ENCODE data around the gene MRI1. TPM values are rescaled to one million over a fixed set of nuclear protein-coding genes. Genes with fewer than 3 reads are reported as not detected.

Gene MRI1
- total RNA-seq, 6 donors from 2014 or later, result 29.4 to 155 (median 42.3) TPM

GRCh38 chr19:13768510-13768909, 4.2 kb downstream of the MRI1 start:
- peaks cover 7 to 24% (median 16%) of the 10 kb centered on the region in 4 donors for H3K4me1 ChIP-seq
- 92 to 100% methylated on average over 8 to 12 of the region's 19 CpGs for WGBS, 2 donors
- H3K4me3 ChIP-seq, result no peak overlapping the region
- ATAC-seq (ENCODE audit: low FRiP score in 2 of 2) (no peak), DNase-seq (no peak)
- no peak for TF ChIP-seq POLR2A (IDR thresholded peaks at IDR 0.05)
- TF ChIP-seq CTCF (IDR thresholded peaks at IDR 0.05), result no peak
- no peak for TF ChIP-seq EP300 (IDR thresholded peaks at IDR 0.05)
- TF ChIP-seq POLR2AphosphoS5 (IDR thresholded peaks at IDR 0.05), result no peak
- H3K36me3 ChIP-seq, result peaks cover 9 to 46% (median 36%) of the 10 kb centered on the region in 4 donors
- no peak overlapping the region for H3K27ac ChIP-seq
- no peaks in the 10 kb centered on the region for H3K27me3 ChIP-seq
- H3K9me3 ChIP-seq, result no peaks in the 10 kb centered on the region

GRCh38 chr19:13770013-13770635, 5.8 kb downstream of the MRI1 start:
- ATAC-seq (ENCODE audit: low FRiP score in 2 of 2) (no peak), DNase-seq (no peak)
- Histone ChIP-seq H3K36me3 (peaks cover 9 to 46% (median 35%) of the 10 kb centered on the region in 4 donors), H3K27ac (no peak overlapping the region), H3K9me3 (no peaks in the 10 kb centered on the region), H3K4me3 (no peak overlapping the region), H3K4me1 (peaks cover 7 to 25% (median 14%) of the 10 kb centered on the region in 4 donors), H3K27me3 (no peaks in the 10 kb centered on the region)
- WGBS, 2 donors, result 93 to 95% methylated on average over 16 of the region's 16 CpGs
- TF ChIP-seq CTCF (IDR thresholded peaks at IDR 0.05) (no peak), EP300 (IDR thresholded peaks at IDR 0.05) (no peak), POLR2AphosphoS5 (IDR thresholded peaks at IDR 0.05) (no peak), POLR2A (IDR thresholded peaks at IDR 0.05) (no peak)

- no peaks in the 10 kb centered on the region for H3K27me3 ChIP-seq
- no peaks in the 10 kb centered on the region for H3K9me3 ChIP-seq
- peak within 1 kb of the TSS; percentile 86 to 96 (median 91) for H3K4me3 ChIP-seq
- peaks cover 9 to 64% (median 44%) of the 10 kb centered on the region in 4 donors for H3K36me3 ChIP-seq
- ATAC-seq (ENCODE audit: low FRiP score in 2 of 2), result peak; percentile 98 to 99
- H3K4me1 ChIP-seq, result peaks cover 11 to 26% (median 14%) of the 10 kb centered on the region in 4 donors
- H3K27ac ChIP-seq, result peak within 1 kb of the TSS; percentile 85 to 92 (median 90)
- 0 to 1% methylated on average over 53 to 61 of the region's 61 CpGs for WGBS, 2 donors
- TF ChIP-seq EP300 (IDR thresholded peaks at IDR 0.05) (peak in 1 of 4 donors; percentile 88), POLR2AphosphoS5 (IDR thresholded peaks at IDR 0.05) (peak; percentile 97 to 98), POLR2A (IDR thresholded peaks at IDR 0.05) (peak; percentile 23 to 92 (median 72)), CTCF (IDR thresholded peaks at IDR 0.05) (peak in 1 of 6 experiments; percentile 27)
- DNase-seq, result peak; percentile 93
Observed at GRCh38 chr19:13774217-13775191, 10.2 kb downstream of the MRI1 start, which contains the start of gene C19orf53. C19orf53 (plus strand) TSS chr19:13774456; CDS start chr19:13774478, 22 bp downstream.

GRCh38 chr19:13778398-13778797, 14.1 kb downstream of the MRI1 start:
- TF ChIP-seq POLR2A (IDR thresholded peaks at IDR 0.05), result no peak
- no peak for TF ChIP-seq EP300 (IDR thresholded peaks at IDR 0.05)
- TF ChIP-seq POLR2AphosphoS5 (IDR thresholded peaks at IDR 0.05), result no peak
- no peak for TF ChIP-seq CTCF (IDR thresholded peaks at IDR 0.05)
- Histone ChIP-seq H3K27me3 (no peaks in the 10 kb centered on the region), H3K9me3 (no peaks in the 10 kb centered on the region), H3K36me3 (peaks cover 6 to 38% (median 21%) of the 10 kb centered on the region in 4 donors), H3K4me3 (no peak overlapping the region), H3K27ac (no peak overlapping the region), H3K4me1 (peaks cover 25 to 47% (median 29%) of the 10 kb centered on the region in 4 donors)
- ATAC-seq (ENCODE audit: low FRiP score in 2 of 2), result no peak
- DNase-seq, result no peak
- 88 to 97% methylated on average over 6 to 9 of the region's 9 CpGs for WGBS, 2 donors
